HL-60/S4 treated with phorbol 12-myristate 13-acetate at 8.2 ng/mL for 4 days and 3 days (cell line): ENCODE results near the gene CCDC77.

Source experiments
- in situ Hi-C: fragments of 300-500 bp; cut with MboI; formaldehyde crosslinking; loops from 2 replicates; pipeline ENCODE4 v1.15.0; 2022; ENCODE audit warnings: low sequenced_read_pairs

CCDC77 gene

GRCh38 chr12:480831-481816 lies 79.7 kb downstream of the CCDC77 start:
- in situ Hi-C loops: no loop called here

GRCh38 chr12:482061-482460 lies 80.6 kb downstream of the CCDC77 start:
- in situ Hi-C loops: no loop called here

- in situ Hi-C loops: no loop called here
Measured at GRCh38 chr12:484096-484495, 82.7 kb downstream of the CCDC77 start.

- in situ Hi-C loops: no loop called here
Measured at GRCh38 chr12:490260-490659, 88.8 kb downstream of the CCDC77 start.
